ENCODE measurements around the gene PTK7. TPM values are rescaled to one million over a fixed set of nuclear protein-coding genes. Genes with fewer than 3 reads are reported as not detected.
A peak's percentile ranks its signal among the peaks of the same experiment; 100 is the strongest.

PTK7 gene
- total RNA-seq, 1 experiment from 2014 or later: 105 TPM

- H3K79me2 ChIP-seq (ENCODE audit: insufficient read depth, low read length): peaks cover 51% of the 10 kb centered on the region
- peaks cover 28 to 56% of the 10 kb centered on the region in 2 experiments for H3K4me1 ChIP-seq (ENCODE audit: control insufficient read depth in 1 of 2, insufficient read depth in 2 of 2, low read length in 2 of 2)
- no peaks in the 10 kb centered on the region for H3K36me3 ChIP-seq (ENCODE audit: control insufficient read depth in 1 of 2, insufficient read depth in 2 of 2, low read length in 2 of 2)
- BruUV-seq (replicated peaks): no TSS peak
- H3K9me3 ChIP-seq (ENCODE audit: control insufficient read depth in 1 of 2, insufficient read depth in 1 of 2, low read depth in 1 of 2, low read length in 2 of 2): no peaks in the 10 kb centered on the region
- DNase-seq (ENCODE audit: low read depth, low spot score) (no peak), ATAC-seq (no peak)
- no peak overlapping the region for H3K9ac ChIP-seq (ENCODE audit: low read length)
- H4K20me1 ChIP-seq (ENCODE audit: insufficient read depth): no peaks in the 10 kb centered on the region; the same call in 1 of the 2 replicates
- POLR2A ChIA-PET: no interaction called here
- no peak overlapping the region for H3K4me2 ChIP-seq (ENCODE audit: low read length)
- intact Hi-C loops (cut with micrococcal nuclease): no loop called here
- no peak overlapping the region for H2AFZ ChIP-seq (ENCODE audit: low read depth, low read length, poor library complexity, severe bottlenecking)
- H3K27ac ChIP-seq (ENCODE audit: low read depth, low read length): peak overlapping the region; percentile 89
- RAD21 ChIA-PET (ENCODE audit: low non-redundant PET in 1 of 2, low total read pairs in 2 of 2, uncharacterized antibody in 2 of 2, unreplicated experiment in 2 of 2): no interaction called here
- no peaks in the 10 kb centered on the region for H3K9me2 ChIP-seq (ENCODE audit: insufficient read depth)
- no peak for TF ChIP-seq RAD21 (IDR thresholded peaks at IDR 0.05; ENCODE audit: low read depth)
- no peak for TF ChIP-seq CBX3 (IDR thresholded peaks at IDR 0.05; ENCODE audit: low read depth)
- no peak for TF ChIP-seq ZFX (IDR thresholded peaks at IDR 0.05)
- TF ChIP-seq SP1 (IDR thresholded peaks at IDR 0.05; ENCODE audit: low read depth): no peak
- TF ChIP-seq, protein P1, sequence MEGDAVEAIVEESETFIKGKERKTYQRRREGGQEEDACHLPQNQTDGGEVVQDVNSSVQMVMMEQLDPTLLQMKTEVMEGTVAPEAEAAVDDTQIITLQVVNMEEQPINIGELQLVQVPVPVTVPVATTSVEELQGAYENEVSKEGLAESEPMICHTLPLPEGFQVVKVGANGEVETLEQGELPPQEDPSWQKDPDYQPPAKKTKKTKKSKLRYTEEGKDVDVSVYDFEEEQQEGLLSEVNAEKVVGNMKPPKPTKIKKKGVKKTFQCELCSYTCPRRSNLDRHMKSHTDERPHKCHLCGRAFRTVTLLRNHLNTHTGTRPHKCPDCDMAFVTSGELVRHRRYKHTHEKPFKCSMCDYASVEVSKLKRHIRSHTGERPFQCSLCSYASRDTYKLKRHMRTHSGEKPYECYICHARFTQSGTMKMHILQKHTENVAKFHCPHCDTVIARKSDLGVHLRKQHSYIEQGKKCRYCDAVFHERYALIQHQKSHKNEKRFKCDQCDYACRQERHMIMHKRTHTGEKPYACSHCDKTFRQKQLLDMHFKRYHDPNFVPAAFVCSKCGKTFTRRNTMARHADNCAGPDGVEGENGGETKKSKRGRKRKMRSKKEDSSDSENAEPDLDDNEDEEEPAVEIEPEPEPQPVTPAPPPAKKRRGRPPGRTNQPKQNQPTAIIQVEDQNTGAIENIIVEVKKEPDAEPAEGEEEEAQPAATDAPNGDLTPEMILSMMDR (IDR thresholded peaks at IDR 0.05 in 2 of 3, conservative IDR thresholded peaks at IDR 0.05 in 1 of 3; ENCODE audit: borderline replicate concordance in 1 of 3, insufficient read depth in 1 of 3, low read depth in 2 of 3, low read length in 2 of 3): no peak
- no peak for TF ChIP-seq ATF3 (IDR thresholded peaks at IDR 0.05)
- CTCF ChIA-PET: no interaction called here
- H3K27me3 ChIP-seq (ENCODE audit: insufficient read depth, low read length): no peaks in the 10 kb centered on the region
- H3K4me3 ChIP-seq (replicated peaks in 1 of 2; ENCODE audit: low read depth in 1 of 2, low read length in 2 of 2): no peak overlapping the region
Measured at GRCh38 chr6:43097502-43097901, 21.4 kb downstream of the PTK7 start.

DNA sequence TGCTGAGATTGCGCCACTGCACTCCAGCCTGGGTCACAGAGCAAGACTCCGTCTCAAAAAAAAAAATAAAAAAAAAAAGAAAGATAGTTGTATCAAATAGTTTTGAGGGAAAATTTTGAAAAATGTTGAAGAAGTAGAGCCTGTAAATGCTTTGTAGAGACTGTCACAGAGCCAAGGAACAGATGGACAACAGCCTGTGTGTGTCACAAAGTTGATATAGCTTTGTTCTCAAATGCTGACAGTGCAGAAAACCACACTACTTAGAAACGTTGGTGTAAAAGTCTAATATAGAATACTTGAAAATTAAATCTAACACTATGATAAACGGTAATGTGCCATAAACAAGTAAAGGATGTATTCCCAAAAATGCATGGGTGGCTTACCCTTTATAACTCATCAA lies 25.4 kb downstream of the PTK7 start:
- Histone ChIP-seq H3K9me2 (ENCODE audit: insufficient read depth) (no peaks in the 10 kb centered on the region), H3K79me2 (ENCODE audit: insufficient read depth, low read length) (peaks cover 49% of the 10 kb centered on the region), H3K27me3 (ENCODE audit: insufficient read depth, low read length) (no peaks in the 10 kb centered on the region), H3K9me3 (ENCODE audit: control insufficient read depth in 1 of 2, insufficient read depth in 1 of 2, low read depth in 1 of 2, low read length in 2 of 2) (no peaks in the 10 kb centered on the region), H3K4me3 (replicated peaks in 1 of 2; ENCODE audit: low read depth in 1 of 2, low read length in 2 of 2) (no peak overlapping the region), H3K4me2 (ENCODE audit: low read length) (no peak overlapping the region), H3K27ac (ENCODE audit: low read depth, low read length) (no peak overlapping the region), H2AFZ (ENCODE audit: low read depth, low read length, poor library complexity, severe bottlenecking) (no peak overlapping the region), H3K36me3 (ENCODE audit: control insufficient read depth in 1 of 2, insufficient read depth in 2 of 2, low read length in 2 of 2) (no peaks in the 10 kb centered on the region), H3K4me1 (ENCODE audit: control insufficient read depth in 1 of 2, insufficient read depth in 2 of 2, low read length in 2 of 2) (peaks cover 28 to 35% of the 10 kb centered on the region in 2 experiments), H3K9ac (ENCODE audit: low read length) (no peak overlapping the region), H4K20me1 (ENCODE audit: insufficient read depth) (0 out of 2 replicates have a peak, but pooled peaks cover 8% of the 10 kb centered on the region)
- RAD21 ChIA-PET (ENCODE audit: low non-redundant PET in 1 of 2, low total read pairs in 2 of 2, uncharacterized antibody in 2 of 2, unreplicated experiment in 2 of 2): no interaction called here
- ATAC-seq (no peak), DNase-seq (ENCODE audit: low read depth, low spot score) (no peak)
- BruUV-seq (replicated peaks): no TSS peak
- CTCF ChIA-PET: interaction anchor here (0.6 kb wide), 1 partner anchor 54 kb away, joined by 3 read pairs; no protein-coding TSS in a partner anchor
- POLR2A ChIA-PET: no interaction called here
- intact Hi-C loops (cut with micrococcal nuclease): no loop called here
- no peak for TF ChIP-seq CEBPB (IDR thresholded peaks at IDR 0.05; ENCODE audit: low read depth)
- TF ChIP-seq POLR2AphosphoS5 (IDR thresholded peaks at IDR 0.05; ENCODE audit: low read depth, low read length): no peak
- no peak for TF ChIP-seq RAD21 (IDR thresholded peaks at IDR 0.05; ENCODE audit: low read depth)
- no peak for TF ChIP-seq EGR1 (IDR thresholded peaks at IDR 0.05; ENCODE audit: low read depth)
- TF ChIP-seq ELF1 (IDR thresholded peaks at IDR 0.05; ENCODE audit: borderline replicate concordance, low read depth): no peak
- TF ChIP-seq, protein P2, sequence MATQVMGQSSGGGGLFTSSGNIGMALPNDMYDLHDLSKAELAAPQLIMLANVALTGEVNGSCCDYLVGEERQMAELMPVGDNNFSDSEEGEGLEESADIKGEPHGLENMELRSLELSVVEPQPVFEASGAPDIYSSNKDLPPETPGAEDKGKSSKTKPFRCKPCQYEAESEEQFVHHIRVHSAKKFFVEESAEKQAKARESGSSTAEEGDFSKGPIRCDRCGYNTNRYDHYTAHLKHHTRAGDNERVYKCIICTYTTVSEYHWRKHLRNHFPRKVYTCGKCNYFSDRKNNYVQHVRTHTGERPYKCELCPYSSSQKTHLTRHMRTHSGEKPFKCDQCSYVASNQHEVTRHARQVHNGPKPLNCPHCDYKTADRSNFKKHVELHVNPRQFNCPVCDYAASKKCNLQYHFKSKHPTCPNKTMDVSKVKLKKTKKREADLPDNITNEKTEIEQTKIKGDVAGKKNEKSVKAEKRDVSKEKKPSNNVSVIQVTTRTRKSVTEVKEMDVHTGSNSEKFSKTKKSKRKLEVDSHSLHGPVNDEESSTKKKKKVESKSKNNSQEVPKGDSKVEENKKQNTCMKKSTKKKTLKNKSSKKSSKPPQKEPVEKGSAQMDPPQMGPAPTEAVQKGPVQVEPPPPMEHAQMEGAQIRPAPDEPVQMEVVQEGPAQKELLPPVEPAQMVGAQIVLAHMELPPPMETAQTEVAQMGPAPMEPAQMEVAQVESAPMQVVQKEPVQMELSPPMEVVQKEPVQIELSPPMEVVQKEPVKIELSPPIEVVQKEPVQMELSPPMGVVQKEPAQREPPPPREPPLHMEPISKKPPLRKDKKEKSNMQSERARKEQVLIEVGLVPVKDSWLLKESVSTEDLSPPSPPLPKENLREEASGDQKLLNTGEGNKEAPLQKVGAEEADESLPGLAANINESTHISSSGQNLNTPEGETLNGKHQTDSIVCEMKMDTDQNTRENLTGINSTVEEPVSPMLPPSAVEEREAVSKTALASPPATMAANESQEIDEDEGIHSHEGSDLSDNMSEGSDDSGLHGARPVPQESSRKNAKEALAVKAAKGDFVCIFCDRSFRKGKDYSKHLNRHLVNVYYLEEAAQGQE (IDR thresholded peaks at IDR 0.05; ENCODE audit: low read depth): no peak
- no peak for TF ChIP-seq FOSL1 (IDR thresholded peaks at IDR 0.05; ENCODE audit: low read depth)
- no peak for TF ChIP-seq POLR2A (IDR thresholded peaks at IDR 0.05; ENCODE audit: borderline replicate concordance, extremely low read depth, insufficient read depth, insufficient read length)
- TF ChIP-seq, protein P3, sequence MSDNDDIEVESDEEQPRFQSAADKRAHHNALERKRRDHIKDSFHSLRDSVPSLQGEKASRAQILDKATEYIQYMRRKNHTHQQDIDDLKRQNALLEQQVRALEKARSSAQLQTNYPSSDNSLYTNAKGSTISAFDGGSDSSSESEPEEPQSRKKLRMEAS (IDR thresholded peaks at IDR 0.05): no peak
- no peak for TF ChIP-seq ZNF274 (IDR thresholded peaks at IDR 0.05; ENCODE audit: low read depth, low read length)
- no peak for TF ChIP-seq EZH2 (IDR thresholded peaks at IDR 0.05)
- TF ChIP-seq TCF7L2 (IDR thresholded peaks at IDR 0.05; ENCODE audit: borderline replicate concordance, extremely low read depth, insufficient read depth, insufficient read length): no peak
- no peak for TF ChIP-seq SRF (IDR thresholded peaks at IDR 0.05; ENCODE audit: low read depth)
